Activated CD8-positive, alpha-beta memory T cell treated with anti-CD3 and anti-CD28 coated beads for 1 hour (primary cell): ENCODE results near the gene PDE4D.

Experiments
- DNase-seq, 2 donors: peaks; one replicate each; pipeline ENCODE4 v3.0.0-alpha.2; 2020; ENCODE audit warnings: low read depth in 1 of 2; ENCODE audit errors: extremely low read depth in 1 of 2

The PDE4D gene

GRCh38 chr5:59197911-59198310 lies 695.6 kb downstream of the PDE4D start:
- no peak for DNase-seq

DNA sequence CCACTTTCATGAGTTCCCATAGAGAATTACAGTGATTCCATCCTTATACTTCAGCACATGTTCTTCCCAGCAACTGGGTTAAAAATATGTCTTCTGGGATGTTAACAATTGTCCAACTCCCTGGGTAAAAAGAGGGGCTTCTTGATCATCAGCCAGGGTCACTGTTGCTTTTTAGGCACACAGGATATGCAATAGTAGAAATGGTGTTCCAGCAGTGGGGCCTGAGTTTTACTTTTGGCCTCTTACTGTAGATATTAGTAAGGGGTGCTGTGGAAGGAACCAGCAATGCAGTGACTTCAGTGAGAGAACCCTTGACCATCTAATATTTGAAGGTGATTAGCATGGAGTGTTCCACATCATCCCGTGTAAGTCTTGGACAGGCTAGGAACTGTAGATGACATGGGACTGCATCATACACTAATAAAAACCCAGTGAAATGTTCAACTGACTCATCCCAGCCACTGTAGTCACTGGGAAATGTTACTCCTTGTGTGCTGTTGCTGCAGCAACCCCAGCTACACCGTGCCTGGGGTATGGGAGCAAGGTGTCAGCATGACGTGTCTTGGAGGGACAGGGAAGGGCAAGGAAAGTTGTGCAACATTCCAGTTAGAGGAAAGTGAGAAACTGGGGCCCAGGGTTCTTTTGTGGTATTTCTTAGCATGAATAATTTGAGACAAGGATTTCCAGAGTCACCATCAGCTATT lies 699.8 kb downstream of the PDE4D start:
- no peak for DNase-seq

GRCh38 chr5:59190746-59191145 lies 702.8 kb downstream of the PDE4D start:
- no peak for DNase-seq

DNA sequence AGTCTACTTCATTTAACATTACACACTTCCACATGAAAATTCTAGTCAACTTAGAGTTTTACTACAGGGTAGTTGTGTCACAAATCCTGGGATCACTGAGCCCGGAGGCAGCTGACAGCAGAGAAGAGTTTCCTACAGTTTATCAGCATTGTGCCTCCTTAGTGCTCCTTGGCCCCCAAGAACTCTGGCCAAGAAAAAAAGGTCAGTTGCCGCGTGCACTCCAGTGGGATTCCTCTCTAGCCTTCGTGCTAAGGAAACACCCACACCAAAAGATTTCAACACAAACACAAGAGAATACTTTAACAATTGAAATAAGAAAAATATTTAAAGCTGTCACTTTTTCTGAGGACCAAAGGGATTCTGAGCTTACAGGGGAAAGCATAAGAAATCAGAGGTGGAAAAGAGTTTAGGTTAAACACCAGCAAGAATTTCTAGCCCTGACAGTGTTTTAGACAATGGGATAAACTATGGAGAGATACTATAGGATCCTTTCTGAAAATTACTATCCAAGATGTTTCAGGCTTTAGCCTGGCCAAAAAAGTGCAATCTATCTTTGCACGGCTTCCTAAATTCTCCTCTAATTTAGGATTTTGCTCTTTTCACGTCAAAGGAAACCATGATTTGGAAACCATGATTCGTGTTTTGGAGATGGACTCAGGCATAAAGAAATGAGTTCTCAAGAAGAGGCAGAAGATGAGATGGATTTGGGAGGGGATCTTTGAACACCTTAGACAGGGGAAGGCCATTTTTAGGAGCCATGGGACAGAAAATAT lies 703.9 kb downstream of the PDE4D start:
- DNase-seq, result no peak

- peak in 1 of 2 donors; percentile 25 for DNase-seq
These were observed 704.9 kb downstream of the PDE4D start for GRCh38 chr5:59188419-59189225.

GRCh38 chr5:59187857-59188256 lies 705.7 kb downstream of the PDE4D start:
- no peak for DNase-seq

DNA sequence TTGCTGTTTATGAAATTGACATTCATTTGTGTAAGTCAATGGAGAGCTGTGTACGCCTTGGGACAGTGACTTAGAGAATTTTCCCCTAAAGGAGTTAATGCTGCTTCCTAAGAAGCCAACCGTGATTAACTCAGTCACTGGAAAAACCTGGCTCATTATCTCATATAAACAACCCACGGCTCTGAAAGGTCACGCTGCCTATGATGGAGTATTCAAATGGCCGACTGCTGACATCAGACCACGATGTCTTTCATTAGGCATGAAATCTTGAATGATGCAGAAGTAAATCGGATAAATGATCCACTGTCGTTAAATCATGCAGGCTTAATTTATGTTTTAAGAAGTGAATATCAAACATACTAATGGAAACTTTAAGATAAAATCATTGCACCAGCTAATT lies 706.9 kb downstream of the PDE4D start:
- DNase-seq, result no peak

- DNase-seq, result no peak
These were observed 707.7 kb downstream of the PDE4D start for GRCh38 chr5:59185757-59186385.

DNA sequence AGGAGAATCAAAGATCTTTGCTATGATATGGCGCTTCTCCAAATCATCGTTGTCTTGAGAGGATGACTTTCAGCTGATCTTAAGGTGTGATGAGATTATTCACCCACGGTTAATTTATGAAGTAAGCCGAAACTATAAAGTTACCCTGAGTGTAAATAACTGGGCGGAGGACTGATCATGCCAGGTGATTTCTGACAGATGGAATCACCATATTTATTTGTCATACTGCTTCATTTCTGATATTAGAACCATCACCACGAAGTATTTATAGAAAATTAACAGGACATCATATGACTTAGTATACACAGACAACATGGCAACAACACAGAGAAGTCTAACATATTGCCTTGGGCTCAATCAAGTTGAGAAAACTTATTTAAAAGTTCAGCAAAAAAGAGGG lies 708.8 kb downstream of the PDE4D start:
- DNase-seq, result no peak

GRCh38 chr5:59182760-59183159 lies 710.8 kb downstream of the PDE4D start:
- DNase-seq, result no peak

DNA sequence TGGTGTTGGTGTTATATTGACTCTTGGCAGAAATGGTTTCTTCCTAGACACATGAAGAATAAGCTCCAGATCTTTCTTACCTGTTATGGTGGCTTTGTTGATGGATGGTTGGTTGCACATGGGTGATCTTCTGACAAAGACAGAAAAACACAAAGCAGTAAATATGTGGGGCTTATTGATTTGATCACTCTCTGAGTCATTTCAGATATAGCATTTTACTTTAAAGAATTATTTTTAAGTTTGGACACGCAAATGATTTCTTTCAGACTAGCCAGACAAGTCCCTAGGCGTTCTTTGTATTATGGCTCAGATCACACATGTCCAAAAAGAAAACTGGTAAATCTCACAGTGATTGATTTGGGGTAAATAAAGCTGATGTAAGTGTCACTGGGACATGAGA lies 713.0 kb downstream of the PDE4D start:
- no peak for DNase-seq

GRCh38 chr5:59179704-59180103 lies 713.8 kb downstream of the PDE4D start:
- no peak for DNase-seq

DNA sequence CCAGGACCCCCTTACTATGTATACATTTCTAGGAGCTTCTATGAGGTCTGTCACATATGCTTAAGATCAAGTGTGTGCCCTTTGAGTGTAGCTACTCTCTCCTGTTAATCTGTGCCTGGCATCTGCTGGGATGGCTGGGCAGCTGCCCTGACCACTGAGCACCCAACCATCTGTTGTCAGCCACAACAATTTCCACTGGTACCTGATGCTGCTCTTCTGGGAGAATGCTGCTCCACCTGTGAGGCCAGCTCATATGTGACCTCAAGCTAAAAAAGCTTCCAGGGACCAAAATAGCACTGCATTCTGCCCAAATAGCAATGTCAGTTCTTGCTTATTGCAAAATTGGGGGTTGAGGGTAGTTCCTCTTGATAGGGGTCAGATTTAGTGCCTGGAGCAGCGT lies 715.0 kb downstream of the PDE4D start:
- DNase-seq, result no peak

DNA sequence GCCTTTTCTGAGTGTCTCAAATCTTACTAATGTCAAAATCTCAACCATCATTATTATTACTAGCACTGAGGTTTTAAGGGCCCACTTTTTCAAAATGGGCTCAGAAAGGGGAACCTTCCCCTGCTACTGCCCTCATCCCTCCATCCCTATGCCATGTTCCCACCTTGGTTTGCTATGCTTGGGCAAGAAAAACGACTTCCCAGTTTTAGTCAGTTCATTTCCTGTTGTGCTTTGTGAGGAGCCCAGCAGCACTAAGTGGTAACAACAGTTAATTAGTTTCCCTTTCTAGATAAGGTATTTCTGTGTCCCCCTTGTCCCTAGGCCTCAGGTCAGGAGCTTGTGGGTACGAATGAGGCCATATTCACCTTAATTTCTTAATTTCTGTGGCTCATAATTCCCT lies 715.5 kb downstream of the PDE4D start:
- no peak for DNase-seq

GRCh38 chr5:59177644-59178043 lies 715.9 kb downstream of the PDE4D start:
- DNase-seq, result no peak

GRCh38 chr5:59174248-59174844 lies 719.2 kb downstream of the PDE4D start:
- no peak for DNase-seq

- no peak for DNase-seq
These were observed 719.9 kb downstream of the PDE4D start for GRCh38 chr5:59173578-59173977.

GRCh38 chr5:59171131-59171530 lies 722.4 kb downstream of the PDE4D start:
- no peak for DNase-seq

DNA sequence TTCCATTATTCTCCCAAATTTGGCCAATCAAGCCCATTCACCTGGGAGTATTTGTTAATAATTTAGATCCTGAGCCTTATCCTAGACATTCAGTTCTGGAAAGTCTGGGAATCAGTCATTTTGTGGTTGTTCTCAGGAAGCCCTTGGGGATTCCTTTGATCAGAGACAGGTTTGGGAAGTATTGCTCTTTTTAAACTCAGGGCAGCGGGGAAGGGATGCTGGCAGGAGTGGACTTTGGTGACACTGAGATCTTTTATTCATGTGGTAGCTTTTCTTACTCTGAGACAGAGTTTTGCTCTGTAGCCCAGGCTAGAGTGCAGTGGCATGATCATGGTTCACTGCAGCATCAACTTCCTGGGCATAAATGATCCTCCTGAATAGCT lies 723.8 kb downstream of the PDE4D start:
- no peak for DNase-seq

- no peak for DNase-seq
These were observed 724.3 kb downstream of the PDE4D start for GRCh38 chr5:59169081-59169767.
